Measurements from ENCODE around the gene KRT24. TPM values are rescaled to one million over a fixed set of nuclear protein-coding genes. Genes with fewer than 3 reads are reported as not detected.

KRT24 gene
- total RNA-seq, 2 experiments from 2014 or later, result not detected

GRCh38 chr17:40672654-40673053 is 30.9 kb downstream of the KRT24 start:
- Histone ChIP-seq H3K27ac (ENCODE audit: low read depth in 1 of 2, low read length in 2 of 2) (no peak overlapping the region), H3K4me1 (ENCODE audit: insufficient read depth, low read length) (no peaks in the 10 kb centered on the region), H3K4me3 (ENCODE audit: low read length) (no peak overlapping the region), H3K27me3 (ENCODE audit: control insufficient read depth in 1 of 2, insufficient read depth in 2 of 2, low read length in 2 of 2) (peaks cover 4 to 9% of the 10 kb centered on the region in 2 experiments), H3K36me3 (ENCODE audit: insufficient read depth, low read length) (no peaks in the 10 kb centered on the region), H3K9me3 (ENCODE audit: control insufficient read depth in 1 of 2, insufficient read depth in 1 of 2, low read length in 2 of 2) (no peaks in the 10 kb centered on the region)
- DNase-seq (no peak), ATAC-seq (ENCODE audit: poor library complexity) (no peak)
- ChIA-PET POLR2A (no interaction called here), CTCF (no interaction called here)
- no peaks in the 10 kb centered on the region for H3K4me1 Mint-ChIP-seq (ENCODE audit: low read depth)
- H3K4me3 Mint-ChIP-seq, result no peak overlapping the region
- TF ChIP-seq, protein P1, sequence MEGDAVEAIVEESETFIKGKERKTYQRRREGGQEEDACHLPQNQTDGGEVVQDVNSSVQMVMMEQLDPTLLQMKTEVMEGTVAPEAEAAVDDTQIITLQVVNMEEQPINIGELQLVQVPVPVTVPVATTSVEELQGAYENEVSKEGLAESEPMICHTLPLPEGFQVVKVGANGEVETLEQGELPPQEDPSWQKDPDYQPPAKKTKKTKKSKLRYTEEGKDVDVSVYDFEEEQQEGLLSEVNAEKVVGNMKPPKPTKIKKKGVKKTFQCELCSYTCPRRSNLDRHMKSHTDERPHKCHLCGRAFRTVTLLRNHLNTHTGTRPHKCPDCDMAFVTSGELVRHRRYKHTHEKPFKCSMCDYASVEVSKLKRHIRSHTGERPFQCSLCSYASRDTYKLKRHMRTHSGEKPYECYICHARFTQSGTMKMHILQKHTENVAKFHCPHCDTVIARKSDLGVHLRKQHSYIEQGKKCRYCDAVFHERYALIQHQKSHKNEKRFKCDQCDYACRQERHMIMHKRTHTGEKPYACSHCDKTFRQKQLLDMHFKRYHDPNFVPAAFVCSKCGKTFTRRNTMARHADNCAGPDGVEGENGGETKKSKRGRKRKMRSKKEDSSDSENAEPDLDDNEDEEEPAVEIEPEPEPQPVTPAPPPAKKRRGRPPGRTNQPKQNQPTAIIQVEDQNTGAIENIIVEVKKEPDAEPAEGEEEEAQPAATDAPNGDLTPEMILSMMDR (IDR thresholded peaks at IDR 0.05), result no peak
- no peaks in the 10 kb centered on the region for H3K36me3 Mint-ChIP-seq (ENCODE audit: low read depth)
- H3K27me3 Mint-ChIP-seq, result peaks cover 29% of the 10 kb centered on the region
- no peak overlapping the region for H3K27ac Mint-ChIP-seq
- intact Hi-C loops (cut with DNase I, micrococcal nuclease), result no loop called here
- no peaks in the 10 kb centered on the region for H3K9me3 Mint-ChIP-seq

GRCh38 chr17:40671282-40671681 is 32.3 kb downstream of the KRT24 start:
- H3K9me3 Mint-ChIP-seq, result no peaks in the 10 kb centered on the region
- no peaks in the 10 kb centered on the region for H3K36me3 ChIP-seq (ENCODE audit: insufficient read depth, low read length)
- no peaks in the 10 kb centered on the region for H3K4me1 ChIP-seq (ENCODE audit: insufficient read depth, low read length)
- H3K4me1 Mint-ChIP-seq (ENCODE audit: low read depth), result no peaks in the 10 kb centered on the region
- H3K27me3 Mint-ChIP-seq, result peaks cover 21% of the 10 kb centered on the region
- H3K4me3 ChIP-seq (ENCODE audit: low read length), result no peak overlapping the region
- ChIA-PET CTCF (no interaction called here), POLR2A (no interaction called here)
- no peaks in the 10 kb centered on the region for H3K36me3 Mint-ChIP-seq (ENCODE audit: low read depth)
- no peak overlapping the region for H3K27ac Mint-ChIP-seq
- ATAC-seq (ENCODE audit: poor library complexity) (no peak), DNase-seq (no peak)
- no peak overlapping the region for H3K27ac ChIP-seq (ENCODE audit: low read depth in 1 of 2, low read length in 2 of 2)
- H3K9me3 ChIP-seq (ENCODE audit: control insufficient read depth in 1 of 2, insufficient read depth in 1 of 2, low read length in 2 of 2), result no peaks in the 10 kb centered on the region
- H3K4me3 Mint-ChIP-seq, result no peak overlapping the region
- peaks cover 0 to 4% of the 10 kb centered on the region in 2 experiments for H3K27me3 ChIP-seq (ENCODE audit: control insufficient read depth in 1 of 2, insufficient read depth in 2 of 2, low read length in 2 of 2)
- intact Hi-C loops (cut with DNase I, micrococcal nuclease), result no loop called here
- TF ChIP-seq, protein P1 (IDR thresholded peaks at IDR 0.05), result no peak

DNA sequence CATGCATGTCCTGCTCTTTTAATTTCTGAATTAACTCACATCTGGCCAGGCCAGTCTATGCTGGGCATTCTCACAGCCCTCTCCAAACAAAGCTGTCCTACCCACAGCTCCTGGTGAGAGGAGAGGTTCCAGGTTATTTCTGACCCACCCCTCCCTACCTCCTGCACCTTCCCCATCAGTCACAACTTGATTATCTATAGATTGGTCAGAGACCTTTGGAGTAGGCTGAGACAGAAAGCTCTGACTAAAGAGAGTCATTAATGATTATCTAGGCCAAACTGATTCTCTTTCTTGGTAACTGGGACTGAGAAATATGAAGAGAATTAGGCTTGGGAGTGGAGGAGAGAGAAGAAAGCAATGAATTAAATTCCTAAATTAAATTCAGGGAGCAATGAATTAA is 37.2 kb downstream of the KRT24 start:
- DNase-seq, result no peak
- ChIA-PET POLR2A (no interaction called here), CTCF (interaction anchor here (1.6 kb wide), 1 partner anchor 12 kb away, joined by 3 read pairs; no protein-coding TSS in a partner anchor)
- peaks cover 7 to 20% of the 10 kb centered on the region in 2 experiments for H3K27me3 ChIP-seq (ENCODE audit: control insufficient read depth in 1 of 2, insufficient read depth in 2 of 2, low read length in 2 of 2)
- TF ChIP-seq, protein P1 (IDR thresholded peaks at IDR 0.05), result no peak
- no peak overlapping the region for H3K27ac ChIP-seq (ENCODE audit: low read depth in 1 of 2, low read length in 2 of 2)
- Mint-ChIP-seq H3K9me3 (no peaks in the 10 kb centered on the region), H3K4me1 (ENCODE audit: low read depth) (peaks cover 6% of the 10 kb centered on the region), H3K27ac (no peak overlapping the region), H3K36me3 (ENCODE audit: low read depth) (no peaks in the 10 kb centered on the region), H3K27me3 (peaks cover 39% of the 10 kb centered on the region), H3K4me3 (no peak overlapping the region)
- no peaks in the 10 kb centered on the region for H3K9me3 ChIP-seq (ENCODE audit: control insufficient read depth in 1 of 2, insufficient read depth in 1 of 2, low read length in 2 of 2)
- H3K36me3 ChIP-seq (ENCODE audit: insufficient read depth, low read length), result no peaks in the 10 kb centered on the region
- H3K4me3 ChIP-seq (ENCODE audit: low read length), result no peak overlapping the region
- intact Hi-C loops (cut with DNase I, micrococcal nuclease), result no loop called here
- H3K4me1 ChIP-seq (ENCODE audit: insufficient read depth, low read length), result no peaks in the 10 kb centered on the region
- ATAC-seq (ENCODE audit: poor library complexity), result no peak
